CD4-positive, alpha-beta T cell treated with Interferon gamma for 1 hour (primary cell): ENCODE measurements around the gene PRM1.

Experiments
- DNase-seq: peaks from one replicate; pipeline ENCODE4 v3.0.0-alpha.2; 2020

The PRM1 gene

GRCh38 chr16:11280616-11281522 lies at the start of gene PRM1:
PRM1 (minus strand) TSS chr16:11281330; CDS start chr16:11281238, 92 bp downstream.
- no peak for DNase-seq

GRCh38 chr16:11330526-11331237 lies 49.6 kb upstream of the PRM1 start:
- DNase-seq: no peak

GRCh38 chr16:11329891-11330290 lies 48.8 kb upstream of the PRM1 start:
- no peak for DNase-seq

- DNase-seq: no peak
Measured at GRCh38 chr16:11329071-11329491, 48.0 kb upstream of the PRM1 start.

- peak; percentile 78 for DNase-seq
Measured at GRCh38 chr16:11328172-11329070, 47.3 kb upstream of the PRM1 start.

- DNase-seq: peak; percentile 48
Measured at GRCh38 chr16:11327277-11328171, 46.4 kb upstream of the PRM1 start.

GRCh38 chr16:11326737-11327276 lies 45.7 kb upstream of the PRM1 start:
- DNase-seq: no peak

- no peak for DNase-seq
Measured at GRCh38 chr16:11326084-11326736, 45.1 kb upstream of the PRM1 start.

GRCh38 chr16:11325404-11326083 lies 44.4 kb upstream of the PRM1 start:
- DNase-seq: peak; percentile 58

GRCh38 chr16:11323551-11324336 lies 42.6 kb upstream of the PRM1 start:
- no peak for DNase-seq

GRCh38 chr16:11322823-11323222 lies 41.7 kb upstream of the PRM1 start:
- DNase-seq: no peak

GRCh38 chr16:11321662-11322061 lies 40.5 kb upstream of the PRM1 start:
- no peak for DNase-seq

GRCh38 chr16:11320170-11320569 lies 39.0 kb upstream of the PRM1 start:
- DNase-seq: no peak

GRCh38 chr16:11319529-11320146 lies 38.5 kb upstream of the PRM1 start:
- no peak for DNase-seq

- no peak for DNase-seq
Measured at GRCh38 chr16:11318817-11319216, 37.7 kb upstream of the PRM1 start.

GRCh38 chr16:11316331-11317015 lies 35.3 kb upstream of the PRM1 start:
- DNase-seq: no peak

GRCh38 chr16:11315510-11315909 lies 34.4 kb upstream of the PRM1 start:
- DNase-seq: no peak

- no peak for DNase-seq
Measured at GRCh38 chr16:11314309-11314894, 33.3 kb upstream of the PRM1 start.
